ENCODE results near the gene TMEM132C.

- TF ChIP-seq CTCF (IDR thresholded peaks at IDR 0.05), result no peak
- no peak for TF ChIP-seq EZH2 (IDR thresholded peaks at IDR 0.05; ENCODE audit: borderline replicate concordance, insufficient read depth, low read depth, low read length, poor library complexity, severe bottlenecking)
These were observed 86.3 kb downstream of the TMEM132C start for GRCh38 chr12:128353301-128353700.

Data from B cell (primary cell).